ENCODE data around the gene TC2N. TPM values are rescaled to one million over a fixed set of nuclear protein-coding genes. Genes with fewer than 3 reads are reported as not detected.
"Not testable (repeated sequence)": the region's sequence is repeated elsewhere in the genome, so short reads cannot be mapped to it uniquely, and the experiment has no call there.

Gene TC2N
- total RNA-seq, 1 donor from 2014 or later: 50.3 TPM

DNA sequence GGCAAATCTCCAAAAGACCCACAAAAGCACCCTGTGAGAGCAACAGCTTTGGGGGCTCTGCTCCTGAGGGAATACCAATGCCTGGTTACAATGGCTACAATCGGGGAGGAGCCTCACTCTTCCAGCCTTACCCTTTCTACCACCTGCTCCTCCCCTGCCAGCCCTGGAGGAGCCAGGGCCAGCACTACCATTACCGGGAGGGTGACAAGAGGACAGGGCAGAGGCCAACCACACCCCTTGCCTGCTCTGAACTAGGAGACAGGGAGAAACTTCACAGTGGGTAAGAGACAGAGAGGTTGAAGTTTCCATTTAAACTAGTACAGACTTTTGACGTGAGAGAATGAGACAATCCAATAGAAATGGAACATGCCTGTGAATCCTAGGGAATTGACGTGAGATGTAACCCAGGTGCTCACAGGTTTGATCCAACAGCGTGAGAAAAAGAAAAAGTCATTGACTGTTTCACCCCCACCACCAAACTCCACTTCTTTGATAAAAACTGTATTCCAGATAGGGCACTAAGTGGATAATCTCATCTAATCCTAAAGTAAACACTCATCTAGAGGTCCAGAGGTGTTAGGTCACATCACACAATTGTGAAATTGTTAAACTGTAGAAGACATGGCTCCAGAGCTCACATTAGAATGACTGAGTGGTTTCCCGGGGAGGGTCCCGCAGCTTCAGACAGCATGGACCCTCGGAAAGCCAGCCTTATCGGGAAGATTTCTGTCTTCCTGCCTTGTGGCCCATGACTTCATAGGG lies 8.4 kb upstream of the TC2N start:
- Histone ChIP-seq H3K27ac (no peak overlapping the region), H3K4me1 (peaks cover 15% of the 10 kb centered on the region), H3K9me3 (no peaks in the 10 kb centered on the region), H3K4me3 (no peak overlapping the region), H3K27me3 (no peaks in the 10 kb centered on the region), H3K36me3 (peaks cover 0 to 14% of the 10 kb centered on the region in 2 donors)
- intact Hi-C loops (cut with DNase I): no loop called here
- TF ChIP-seq CTCF (IDR thresholded peaks at IDR 0.05) (no peak), POLR2AphosphoS5 (IDR thresholded peaks at IDR 0.05; ENCODE audit: insufficient read depth in 1 of 2, low read depth in 1 of 2) (no peak), POLR2A (IDR thresholded peaks at IDR 0.05) (no peak)
- DNase-seq (ENCODE audit: extremely low spot score in 2 of 2): no peak

GRCh38 chr14:91873471-91874415 lies 6.4 kb upstream of the TC2N start:
- H3K9me3 ChIP-seq: no peaks in the 10 kb centered on the region
- no peak for DNase-seq (ENCODE audit: extremely low spot score in 2 of 2)
- no peaks in the 10 kb centered on the region for H3K27me3 ChIP-seq
- TF ChIP-seq CTCF (IDR thresholded peaks at IDR 0.05) (no peak), POLR2AphosphoS5 (IDR thresholded peaks at IDR 0.05; ENCODE audit: insufficient read depth in 1 of 2, low read depth in 1 of 2) (no peak), POLR2A (IDR thresholded peaks at IDR 0.05) (no peak)
- no peak overlapping the region for H3K4me3 ChIP-seq
- intact Hi-C loops (cut with DNase I): no loop called here
- peaks cover 15% of the 10 kb centered on the region for H3K4me1 ChIP-seq
- peaks cover 0 to 10% of the 10 kb centered on the region in 2 donors for H3K36me3 ChIP-seq
- no peak overlapping the region for H3K27ac ChIP-seq

- H3K36me3 ChIP-seq: peaks cover 0 to 10% of the 10 kb centered on the region in 2 donors
- H3K27me3 ChIP-seq: no peaks in the 10 kb centered on the region
- H3K9me3 ChIP-seq: no peaks in the 10 kb centered on the region
- H3K4me1 ChIP-seq: peaks cover 15% of the 10 kb centered on the region
- H3K27ac ChIP-seq: no peak overlapping the region
- TF ChIP-seq CTCF (IDR thresholded peaks at IDR 0.05) (no peak), POLR2AphosphoS5 (IDR thresholded peaks at IDR 0.05; ENCODE audit: insufficient read depth in 1 of 2, low read depth in 1 of 2) (peak; percentile 66 to 83), POLR2A (IDR thresholded peaks at IDR 0.05) (no peak)
- intact Hi-C loops (cut with DNase I): no loop called here
- DNase-seq (ENCODE audit: extremely low spot score in 2 of 2): peak in 1 of 2 donors; percentile 93
- no peak overlapping the region for H3K4me3 ChIP-seq
Measured at GRCh38 chr14:91872517-91873470, 5.5 kb upstream of the TC2N start.

GRCh38 chr14:91872011-91872501 lies 4.7 kb upstream of the TC2N start:
- Histone ChIP-seq H3K9me3 (no peaks in the 10 kb centered on the region), H3K4me3 (no peak overlapping the region), H3K27ac (no peak overlapping the region), H3K4me1 (peaks cover 15% of the 10 kb centered on the region), H3K36me3 (peaks cover 0 to 3% of the 10 kb centered on the region in 2 donors), H3K27me3 (no peaks in the 10 kb centered on the region)
- no peak for DNase-seq (ENCODE audit: extremely low spot score in 2 of 2)
- intact Hi-C loops (cut with DNase I): no loop called here
- TF ChIP-seq POLR2A (IDR thresholded peaks at IDR 0.05): no peak
- no peak for TF ChIP-seq POLR2AphosphoS5 (IDR thresholded peaks at IDR 0.05; ENCODE audit: insufficient read depth in 1 of 2, low read depth in 1 of 2)
- no peak for TF ChIP-seq CTCF (IDR thresholded peaks at IDR 0.05)

- peaks cover 15% of the 10 kb centered on the region for H3K4me1 ChIP-seq
- H3K27ac ChIP-seq: not testable (repeated sequence)
Measured at GRCh38 chr14:91871401-91871800, 4.1 kb upstream of the TC2N start.

More at GRCh38 chr14:91871401-91871800, 4.1 kb upstream of the TC2N start:
- intact Hi-C loops (cut with DNase I); H3K36me3 ChIP-seq; H3K27me3 ChIP-seq; H3K4me3 ChIP-seq; H3K9me3 ChIP-seq; DNase-seq (ENCODE audit: extremely low spot score in 2 of 2): not testable (repeated sequence)
